NCI-H128 (cell line): Measurements from ENCODE around the gene SHC4.

Source experiments
- DNase-seq: peaks from one replicate; lab custom pipeline; 2025; ENCODE audit not compliant: unreplicated experiment; lab: John Stamatoyannopoulos, UW

The SHC4 gene

GRCh38 chr15:48888836-48889235 lies 74.9 kb downstream of the SHC4 start:
- DNase-seq: no peak

GRCh38 chr15:48888191-48888590 lies 75.5 kb downstream of the SHC4 start:
- no peak for DNase-seq

DNA sequence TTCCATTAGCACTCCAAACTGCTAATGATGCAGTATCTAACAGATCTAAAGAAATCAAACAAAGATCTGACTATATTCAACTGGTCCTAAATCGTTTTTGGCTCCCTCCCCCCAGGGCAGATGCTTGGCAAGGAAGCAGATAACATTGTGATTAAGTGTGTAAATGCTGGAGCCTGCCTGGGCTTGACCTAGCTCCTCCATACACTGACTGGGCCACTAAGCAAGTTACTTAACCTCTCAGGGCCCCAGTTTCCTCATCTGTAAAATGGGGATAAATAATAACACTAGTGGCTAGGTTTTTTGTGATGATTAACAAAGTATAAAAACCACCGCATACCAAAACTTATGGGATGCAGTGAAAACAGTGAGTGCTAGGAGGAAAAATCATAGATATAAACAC lies 76.6 kb downstream of the SHC4 start:
- DNase-seq: no peak

GRCh38 chr15:48883699-48884098 lies 80.0 kb downstream of the SHC4 start:
- DNase-seq: no peak

GRCh38 chr15:48880070-48880634 lies 83.6 kb downstream of the SHC4 start:
- no peak for DNase-seq

DNA sequence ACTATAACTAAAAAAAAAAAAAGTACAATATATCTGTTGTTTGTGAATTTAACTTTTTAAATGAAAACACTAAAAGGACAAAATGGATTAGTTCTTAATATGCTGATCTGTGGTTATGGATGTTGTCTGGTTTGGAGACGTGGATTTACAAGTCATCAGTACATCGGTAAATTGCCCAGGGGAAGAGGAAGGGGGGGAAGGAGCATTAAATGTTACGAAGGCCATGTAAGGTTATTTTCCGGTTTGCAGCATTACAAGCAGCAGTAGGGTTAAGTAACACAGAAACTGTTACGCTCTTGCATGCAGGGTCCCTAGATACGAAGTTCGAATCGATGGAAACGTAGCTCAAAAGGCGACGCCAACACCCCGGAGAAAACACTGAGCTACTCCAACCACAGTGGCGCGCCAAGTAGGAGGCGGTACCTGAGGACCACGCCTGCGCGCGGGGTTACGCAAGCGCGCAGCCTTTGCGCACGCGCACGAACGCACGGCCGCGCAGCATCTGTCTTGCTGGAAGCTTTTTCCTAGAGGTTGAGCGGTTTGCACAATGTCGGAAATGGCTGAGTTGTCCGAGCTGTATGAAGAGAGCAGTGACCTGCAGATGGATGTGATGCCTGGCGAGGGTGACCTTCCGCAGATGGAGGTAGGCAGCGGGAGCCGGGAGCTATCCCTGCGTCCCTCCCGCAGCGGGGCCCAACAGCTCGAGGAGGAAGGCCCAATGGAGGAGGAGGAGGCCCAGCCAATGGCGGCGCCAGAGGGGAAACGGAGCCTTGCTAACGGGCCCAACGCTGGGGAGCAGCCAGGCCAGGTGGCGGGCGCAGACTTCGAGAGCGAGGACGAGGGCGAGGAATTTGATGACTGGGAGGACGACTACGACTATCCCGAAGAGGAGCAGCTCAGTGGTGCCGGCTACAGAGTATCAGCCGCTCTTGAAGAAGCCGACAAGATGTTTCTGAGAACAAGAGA lies 85.8 kb downstream of the SHC4 start, which contains the start of gene EID1:
Gene EID1 (plus strand): TSS at position 505 of the 966 bp plus-strand sequence. CDS start 43 bp downstream, at position 548.
- peak; percentile 69 for DNase-seq

DNA sequence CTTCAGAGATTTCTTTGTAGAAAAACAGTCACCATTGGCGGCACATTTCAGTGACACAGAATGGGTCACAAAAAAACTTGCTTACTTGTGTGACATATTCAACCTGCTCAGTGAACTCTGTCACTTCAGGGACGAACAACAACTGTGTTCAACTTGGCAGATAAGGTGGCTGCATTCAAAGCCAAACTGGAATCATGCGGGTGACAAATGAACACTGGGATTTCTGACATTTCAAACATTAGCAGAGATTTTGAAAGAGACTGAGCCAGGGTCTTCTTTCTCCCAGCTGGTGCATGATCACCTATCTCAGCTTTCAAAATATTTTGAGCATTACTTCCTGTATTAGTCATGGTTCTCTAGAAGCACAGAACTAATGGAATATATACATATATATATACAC lies 87.7 kb downstream of the SHC4 start:
- DNase-seq: no peak

GRCh38 chr15:48875241-48875960 lies 88.3 kb downstream of the SHC4 start:
- DNase-seq: no peak

GRCh38 chr15:48872632-48873031 lies 91.1 kb downstream of the SHC4 start:
- DNase-seq: no peak

GRCh38 chr15:48871542-48871941 lies 92.2 kb downstream of the SHC4 start:
- no peak for DNase-seq

GRCh38 chr15:48869966-48870365 lies 93.8 kb downstream of the SHC4 start:
- DNase-seq: no peak

- DNase-seq: no peak
Observed at GRCh38 chr15:48868536-48868935, 95.2 kb downstream of the SHC4 start.

DNA sequence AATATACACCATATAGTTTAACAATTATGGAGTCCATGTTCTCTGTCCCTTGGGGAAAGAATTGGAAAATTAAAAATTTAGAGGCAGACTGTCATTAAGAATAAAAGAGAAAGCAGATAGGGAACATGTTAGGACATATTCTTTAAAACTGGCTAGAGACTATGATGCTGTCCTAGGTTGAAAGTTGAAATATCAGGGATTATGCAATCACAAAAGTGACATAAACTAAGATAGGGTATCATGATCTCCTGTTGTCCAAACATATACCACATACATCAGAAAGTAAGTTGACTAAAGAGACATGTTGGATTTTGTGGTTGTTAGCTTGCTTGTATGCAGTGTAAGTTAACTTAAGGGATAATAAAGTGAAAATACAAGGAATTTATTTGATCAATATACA lies 95.7 kb downstream of the SHC4 start:
- DNase-seq: no peak

- DNase-seq: no peak
Observed at GRCh38 chr15:48866141-48866563, 97.6 kb downstream of the SHC4 start.

GRCh38 chr15:48865370-48866079 lies 98.2 kb downstream of the SHC4 start:
- no peak for DNase-seq

DNA sequence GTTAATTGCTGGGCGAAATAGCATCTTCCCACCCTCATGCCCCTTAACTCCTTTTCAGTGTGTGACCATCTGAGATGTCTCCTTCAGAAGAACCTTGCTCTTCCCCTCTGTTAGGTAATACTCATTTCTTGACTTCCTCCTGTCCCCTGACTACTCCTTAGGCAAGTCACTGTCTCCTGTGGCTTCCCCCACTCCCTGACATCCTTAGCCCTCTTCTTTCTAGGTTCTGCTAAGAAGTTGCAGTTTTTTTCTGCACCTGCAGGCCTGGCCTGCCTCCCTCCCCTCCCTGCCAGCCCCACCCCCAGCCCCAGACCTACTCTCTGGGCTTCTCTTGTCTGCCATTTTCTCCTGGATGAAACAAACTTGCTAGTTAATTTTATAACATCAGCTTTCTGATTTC lies 101.0 kb downstream of the SHC4 start:
- no peak for DNase-seq

- no peak for DNase-seq
Observed at GRCh38 chr15:48861813-48862431, 101.8 kb downstream of the SHC4 start.

GRCh38 chr15:48859426-48859825 lies 104.3 kb downstream of the SHC4 start:
- no peak for DNase-seq

DNA sequence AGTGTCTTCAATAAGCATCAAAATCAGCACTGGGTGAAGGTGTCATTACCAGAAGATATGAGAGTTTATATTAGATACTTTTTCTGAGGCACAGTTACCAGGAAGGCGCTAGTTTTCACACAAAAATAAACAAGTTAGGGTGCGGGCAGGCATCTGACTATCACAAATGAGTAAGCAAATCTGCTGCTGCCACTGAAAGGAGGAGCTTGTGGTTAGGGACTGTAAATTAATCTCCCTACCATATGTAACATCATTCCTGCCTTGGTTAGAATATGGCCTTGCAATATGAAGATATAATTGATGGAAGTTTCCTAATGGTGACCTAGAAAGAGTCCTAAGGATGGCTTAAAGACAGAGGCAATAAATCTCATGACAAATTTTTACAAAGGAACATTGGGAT lies 105.3 kb downstream of the SHC4 start:
- no peak for DNase-seq

- DNase-seq: no peak
Observed at GRCh38 chr15:48856942-48857341, 106.8 kb downstream of the SHC4 start.
